ENCODE data around the gene ZP4. TPM values are rescaled to one million over a fixed set of nuclear protein-coding genes. Genes with fewer than 3 reads are reported as not detected.

The ZP4 gene
- total RNA-seq, 4 donors from 2014 or later = not detected

DNA sequence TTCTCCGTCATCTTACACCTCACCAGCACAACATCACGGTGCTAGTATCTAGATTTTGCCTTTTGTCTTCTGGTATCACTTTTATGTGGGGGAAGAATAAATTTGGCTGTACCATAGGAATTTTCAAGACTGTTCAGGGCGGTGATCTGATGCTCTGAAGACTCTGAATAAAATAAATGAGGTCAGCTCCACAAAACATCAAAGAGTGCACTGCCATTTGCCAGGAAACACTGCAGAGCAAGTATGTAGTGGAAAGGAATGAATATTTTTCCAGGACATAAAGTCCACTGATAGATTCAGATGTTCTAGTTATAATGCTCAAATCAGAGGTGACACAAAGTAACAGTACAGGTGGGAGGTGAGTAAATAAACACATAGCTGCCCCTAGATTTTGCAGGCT lies 56.3 kb downstream of the ZP4 start:
- DNase-seq (ENCODE audit: extremely low spot score) = no peak
- Histone ChIP-seq H3K9me3 (no peaks in the 10 kb centered on the region), H3K27ac (replicated peaks in 1 of 4) (no peak overlapping the region), H3K36me3 (peaks cover 0 to 22% (median 0%) of the 10 kb centered on the region in 4 donors), H3K4me1 (no peaks in the 10 kb centered on the region), H3K4me3 (no peak overlapping the region), H3K27me3 (no peaks in the 10 kb centered on the region)
- intact Hi-C loops (cut with DNase I) = no loop called here
- TF ChIP-seq POLR2A (IDR thresholded peaks at IDR 0.05; ENCODE audit: low read depth) (no peak), POLR2AphosphoS5 (IDR thresholded peaks at IDR 0.05) (no peak), EP300 (IDR thresholded peaks at IDR 0.05) (no peak)
- TF ChIP-seq, protein P1, sequence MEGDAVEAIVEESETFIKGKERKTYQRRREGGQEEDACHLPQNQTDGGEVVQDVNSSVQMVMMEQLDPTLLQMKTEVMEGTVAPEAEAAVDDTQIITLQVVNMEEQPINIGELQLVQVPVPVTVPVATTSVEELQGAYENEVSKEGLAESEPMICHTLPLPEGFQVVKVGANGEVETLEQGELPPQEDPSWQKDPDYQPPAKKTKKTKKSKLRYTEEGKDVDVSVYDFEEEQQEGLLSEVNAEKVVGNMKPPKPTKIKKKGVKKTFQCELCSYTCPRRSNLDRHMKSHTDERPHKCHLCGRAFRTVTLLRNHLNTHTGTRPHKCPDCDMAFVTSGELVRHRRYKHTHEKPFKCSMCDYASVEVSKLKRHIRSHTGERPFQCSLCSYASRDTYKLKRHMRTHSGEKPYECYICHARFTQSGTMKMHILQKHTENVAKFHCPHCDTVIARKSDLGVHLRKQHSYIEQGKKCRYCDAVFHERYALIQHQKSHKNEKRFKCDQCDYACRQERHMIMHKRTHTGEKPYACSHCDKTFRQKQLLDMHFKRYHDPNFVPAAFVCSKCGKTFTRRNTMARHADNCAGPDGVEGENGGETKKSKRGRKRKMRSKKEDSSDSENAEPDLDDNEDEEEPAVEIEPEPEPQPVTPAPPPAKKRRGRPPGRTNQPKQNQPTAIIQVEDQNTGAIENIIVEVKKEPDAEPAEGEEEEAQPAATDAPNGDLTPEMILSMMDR (IDR thresholded peaks at IDR 0.05) = no peak
- 84% methylated on average over 3 of the region's 3 CpGs for WGBS

GRCh38 chr1:237834048-237834447 lies 56.7 kb downstream of the ZP4 start:
- Histone ChIP-seq H3K4me3 (no peak overlapping the region), H3K4me1 (no peaks in the 10 kb centered on the region), H3K27ac (replicated peaks in 1 of 4) (no peak overlapping the region), H3K9me3 (no peaks in the 10 kb centered on the region), H3K27me3 (no peaks in the 10 kb centered on the region), H3K36me3 (peaks cover 0 to 22% (median 0%) of the 10 kb centered on the region in 4 donors)
- intact Hi-C loops (cut with DNase I) = no loop called here
- 82% methylated on average over 3 of the region's 3 CpGs for WGBS
- no peak for TF ChIP-seq POLR2A (IDR thresholded peaks at IDR 0.05; ENCODE audit: low read depth)
- TF ChIP-seq, protein P1 (IDR thresholded peaks at IDR 0.05) = no peak
- no peak for TF ChIP-seq POLR2AphosphoS5 (IDR thresholded peaks at IDR 0.05)
- no peak for TF ChIP-seq EP300 (IDR thresholded peaks at IDR 0.05)
- no peak for DNase-seq (ENCODE audit: extremely low spot score)

GRCh38 chr1:237832858-237833257 lies 57.9 kb downstream of the ZP4 start:
- H3K4me1 ChIP-seq = no peaks in the 10 kb centered on the region
- no peak for DNase-seq (ENCODE audit: extremely low spot score)
- H3K27ac ChIP-seq (replicated peaks in 1 of 4) = no peak overlapping the region
- no peak overlapping the region for H3K4me3 ChIP-seq
- TF ChIP-seq POLR2AphosphoS5 (IDR thresholded peaks at IDR 0.05) (no peak), POLR2A (IDR thresholded peaks at IDR 0.05; ENCODE audit: low read depth) (no peak), EP300 (IDR thresholded peaks at IDR 0.05) (no peak)
- TF ChIP-seq, protein P1 (IDR thresholded peaks at IDR 0.05) = no peak
- no peaks in the 10 kb centered on the region for H3K9me3 ChIP-seq
- no peaks in the 10 kb centered on the region for H3K27me3 ChIP-seq
- H3K36me3 ChIP-seq = peaks cover 0 to 30% (median 9%) of the 10 kb centered on the region in 4 donors
- intact Hi-C loops (cut with DNase I) = no loop called here
- WGBS = 60% methylated on average over 7 of the region's 7 CpGs

Measured in esophagus muscularis mucosa (tissue), 4 donors.